ENCODE results near the gene FOXN3.

The FOXN3 gene

DNA sequence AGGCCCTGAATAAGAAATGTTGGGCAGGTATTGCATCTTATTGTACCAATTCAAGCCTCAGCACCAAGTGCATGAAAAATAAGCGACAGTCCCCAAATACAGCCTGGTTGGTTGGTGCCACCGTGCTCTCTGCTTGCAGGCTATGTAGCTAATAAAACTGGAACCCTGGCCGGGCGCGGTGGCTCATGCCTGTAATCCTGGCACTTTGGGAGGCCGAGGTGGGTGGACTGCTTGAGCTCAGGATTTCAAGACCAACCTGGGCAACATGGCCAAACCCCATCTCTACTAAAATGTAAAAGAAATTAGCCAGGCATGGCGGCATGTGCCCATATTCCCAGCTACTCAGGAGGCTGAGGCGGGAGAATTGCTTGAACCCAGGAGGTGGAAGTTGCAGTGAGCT is 25.5 kb downstream of the FOXN3 start:
- in situ Hi-C loops (cut with MboI; ENCODE audit: low pct_unique_long_range_greater_than_20kb, low sequenced_read_pairs): no loop called here

DNA sequence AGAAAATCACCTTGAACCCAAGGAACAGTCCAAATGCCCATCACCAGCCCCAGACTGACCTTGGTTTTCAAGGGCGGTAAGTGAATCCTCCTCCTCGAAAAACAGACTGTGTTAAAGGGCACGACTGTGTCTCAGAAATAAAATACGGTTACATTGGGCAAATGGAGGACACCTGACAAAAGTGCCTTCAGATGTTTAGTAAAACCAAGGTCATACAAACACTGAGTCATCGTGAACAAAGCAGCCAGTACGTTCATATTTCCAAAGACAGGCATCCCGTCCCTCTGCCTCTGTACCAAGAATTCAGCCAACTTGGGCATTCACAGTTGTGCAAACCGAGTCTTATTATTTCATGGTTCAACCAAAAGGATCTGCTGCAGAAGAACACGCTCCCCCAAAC is 25.9 kb downstream of the FOXN3 start:
- in situ Hi-C loops (cut with MboI; ENCODE audit: low pct_unique_long_range_greater_than_20kb, low sequenced_read_pairs): no loop called here
- no peak for DNase-seq

More for the DNA sequence above, 25.5 kb downstream of the FOXN3 start:
- DNase-seq: no peak

GRCh38 chr14:89388853-89389252 is 28.2 kb downstream of the FOXN3 start:
- no peak for DNase-seq
- in situ Hi-C loops (cut with MboI; ENCODE audit: low pct_unique_long_range_greater_than_20kb, low sequenced_read_pairs): no loop called here

- DNase-seq: no peak
- in situ Hi-C loops (cut with MboI; ENCODE audit: low pct_unique_long_range_greater_than_20kb, low sequenced_read_pairs): no loop called here
Observed at GRCh38 chr14:89387922-89388685, 28.9 kb downstream of the FOXN3 start.

GRCh38 chr14:89386212-89386886 is 30.7 kb downstream of the FOXN3 start:
- in situ Hi-C loops (cut with MboI; ENCODE audit: low pct_unique_long_range_greater_than_20kb, low sequenced_read_pairs): no loop called here

GRCh38 chr14:89384636-89385035 is 32.4 kb downstream of the FOXN3 start:
- in situ Hi-C loops (cut with MboI; ENCODE audit: low pct_unique_long_range_greater_than_20kb, low sequenced_read_pairs): no loop called here
- DNase-seq: no peak

More at GRCh38 chr14:89386212-89386886, 30.7 kb downstream of the FOXN3 start:
- peak; percentile 45 for DNase-seq

GRCh38 chr14:89384023-89384422 is 33.0 kb downstream of the FOXN3 start:
- in situ Hi-C loops (cut with MboI; ENCODE audit: low pct_unique_long_range_greater_than_20kb, low sequenced_read_pairs): no loop called here
- DNase-seq: no peak

GRCh38 chr14:89382901-89383845 is 33.9 kb downstream of the FOXN3 start:
- no peak for DNase-seq
- in situ Hi-C loops (cut with MboI; ENCODE audit: low pct_unique_long_range_greater_than_20kb, low sequenced_read_pairs): no loop called here

- in situ Hi-C loops (cut with MboI; ENCODE audit: low pct_unique_long_range_greater_than_20kb, low sequenced_read_pairs): no loop called here
- DNase-seq: no peak
Observed at GRCh38 chr14:89382487-89382886, 34.5 kb downstream of the FOXN3 start.

GRCh38 chr14:89379891-89380820 is 36.9 kb downstream of the FOXN3 start:
- in situ Hi-C loops (cut with MboI; ENCODE audit: low pct_unique_long_range_greater_than_20kb, low sequenced_read_pairs): no loop called here
- DNase-seq: no peak

GRCh38 chr14:89379006-89379405 is 38.0 kb downstream of the FOXN3 start:
- in situ Hi-C loops (cut with MboI; ENCODE audit: low pct_unique_long_range_greater_than_20kb, low sequenced_read_pairs): no loop called here
- no peak for DNase-seq

GRCh38 chr14:89378119-89378518 is 38.9 kb downstream of the FOXN3 start:
- in situ Hi-C loops (cut with MboI; ENCODE audit: low pct_unique_long_range_greater_than_20kb, low sequenced_read_pairs): no loop called here
- DNase-seq: no peak

- no peak for DNase-seq
- in situ Hi-C loops (cut with MboI; ENCODE audit: low pct_unique_long_range_greater_than_20kb, low sequenced_read_pairs): no loop called here
Observed at GRCh38 chr14:89377544-89377943, 39.5 kb downstream of the FOXN3 start.

DNA sequence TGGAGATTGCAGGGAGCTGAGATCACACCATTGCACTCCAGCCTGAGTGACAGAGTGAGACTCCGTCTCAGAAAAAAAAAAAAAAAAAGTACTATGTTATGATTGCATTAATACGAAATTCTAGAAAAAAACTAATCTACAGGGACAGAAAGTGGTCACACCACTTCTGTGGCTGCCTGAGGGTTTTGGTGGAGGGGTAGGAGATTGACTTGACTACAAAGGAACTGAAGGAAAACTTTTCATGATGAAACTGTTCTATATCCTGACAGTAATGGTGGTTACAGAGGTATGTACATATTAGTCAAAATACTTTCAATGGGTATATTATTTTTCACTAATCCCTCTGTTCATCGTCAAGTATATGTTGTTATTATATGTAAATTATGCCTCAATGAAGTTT is 42.1 kb downstream of the FOXN3 start:
- in situ Hi-C loops (cut with MboI; ENCODE audit: low pct_unique_long_range_greater_than_20kb, low sequenced_read_pairs): no loop called here
- DNase-seq: no peak

DNA sequence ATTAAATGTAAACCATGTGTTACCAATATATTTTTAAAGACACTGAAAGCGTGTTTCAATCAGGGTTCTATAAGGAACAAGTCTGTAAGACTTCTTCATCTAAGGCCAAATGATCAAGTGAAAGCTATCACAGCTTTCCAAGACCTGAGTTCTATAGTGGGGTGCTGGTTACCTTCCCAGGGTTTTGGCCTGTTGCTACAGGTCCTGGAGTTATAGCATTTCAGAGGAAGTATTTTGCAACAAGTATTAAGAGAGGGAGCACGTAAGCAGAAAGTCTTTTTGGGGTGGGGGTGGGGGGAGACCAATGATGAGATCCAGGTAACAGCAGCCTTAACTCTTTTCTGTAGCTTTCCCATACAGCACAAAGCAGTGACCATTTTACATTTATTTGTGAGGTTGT is 43.8 kb downstream of the FOXN3 start:
- in situ Hi-C loops (cut with MboI; ENCODE audit: low pct_unique_long_range_greater_than_20kb, low sequenced_read_pairs): no loop called here

GRCh38 chr14:89372512-89372883 is 44.5 kb downstream of the FOXN3 start:
- in situ Hi-C loops (cut with MboI; ENCODE audit: low pct_unique_long_range_greater_than_20kb, low sequenced_read_pairs): no loop called here
- DNase-seq: no peak

More for the DNA sequence above, 43.8 kb downstream of the FOXN3 start:
- DNase-seq: no peak

- in situ Hi-C loops (cut with MboI; ENCODE audit: low pct_unique_long_range_greater_than_20kb, low sequenced_read_pairs): no loop called here
- no peak for DNase-seq
Observed at GRCh38 chr14:89371585-89372511, 45.2 kb downstream of the FOXN3 start.

GRCh38 chr14:89370781-89371180 is 46.3 kb downstream of the FOXN3 start:
- in situ Hi-C loops (cut with MboI; ENCODE audit: low pct_unique_long_range_greater_than_20kb, low sequenced_read_pairs): no loop called here
- no peak for DNase-seq

Data from KBM-7 (cell line).